ENCODE data around the gene PDCD5. TPM values are rescaled to one million over a fixed set of nuclear protein-coding genes. Genes with fewer than 3 reads are reported as not detected.

The PDCD5 gene
- total and polyA plus RNA-seq, 2 donors (not counting 3 experiments of a cell fraction or from before 2014, with no cell fraction given) = 51.7 to 154 TPM

- no peaks in the 10 kb centered on the region for H4K20me1 ChIP-seq (replicated peaks; ENCODE audit: control insufficient read depth, extremely low read depth, insufficient read depth, low read length)
- no peak overlapping the region for H3K4me3 ChIP-seq (replicated peaks in 1 of 3; ENCODE audit: insufficient read depth in 1 of 3, low read depth in 1 of 3, low read length in 3 of 3)
- no peak overlapping the region for H3K27ac ChIP-seq (ENCODE audit: insufficient read depth, low read depth, low read length)
- H3K36me3 ChIP-seq (ENCODE audit: control insufficient read depth in 2 of 2, extremely low read depth in 1 of 2, insufficient read depth in 2 of 2, low read length in 2 of 2) = peaks cover 5 to 26% of the 10 kb centered on the region in 2 experiments
- no TSS peak for BruUV-seq (replicated peaks)
- no peak for FAIRE-seq
- TF ChIP-seq CTCF (IDR thresholded peaks at IDR 0.05; ENCODE audit: extremely low read depth in 1 of 2, insufficient read depth in 1 of 2, low read depth in 1 of 2, low read length in 2 of 2) (no peak), POLR2A (IDR thresholded peaks at IDR 0.05; ENCODE audit: low read depth, low read length) (no peak)
- TF ChIP-seq, protein P1, sequence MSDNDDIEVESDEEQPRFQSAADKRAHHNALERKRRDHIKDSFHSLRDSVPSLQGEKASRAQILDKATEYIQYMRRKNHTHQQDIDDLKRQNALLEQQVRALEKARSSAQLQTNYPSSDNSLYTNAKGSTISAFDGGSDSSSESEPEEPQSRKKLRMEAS (IDR thresholded peaks at IDR 0.05; ENCODE audit: insufficient read depth, insufficient read length) = no peak
- H3K4me1 ChIP-seq (ENCODE audit: control insufficient read depth, extremely low read depth, insufficient read depth, low read length) = no peaks in the 10 kb centered on the region
- ChIA-PET POLR2A (no interaction called here), CTCF (interaction anchor here (1.6 kb wide), 1 partner anchor 11 kb away, joined by 6 read pairs; no protein-coding TSS in a partner anchor)
- intact Hi-C loops (cut with micrococcal nuclease) (no loop called here), dilution Hi-C loops (cut with MboI; ENCODE audit: extremely low pct_ligation_motif_present, low sequenced_read_pairs) (no loop called here)
- H3K9me1 ChIP-seq (replicated peaks; ENCODE audit: control insufficient read depth, extremely low read depth, insufficient read depth, low read length) = no peaks in the 10 kb centered on the region
- no peaks in the 10 kb centered on the region for H3K27me3 ChIP-seq (ENCODE audit: control insufficient read depth in 2 of 2, insufficient read depth in 2 of 2, low read length in 2 of 2)
- no peak for DNase-seq (ENCODE audit: low read depth, low spot score)
- no peak overlapping the region for H2AFZ ChIP-seq (ENCODE audit: low read depth, low read length)
- no peaks in the 10 kb centered on the region for H3K9me3 ChIP-seq (replicated peaks; ENCODE audit: control insufficient read depth, insufficient read depth, low read length)
- H3K9ac ChIP-seq (replicated peaks; ENCODE audit: extremely low read depth, insufficient read depth, low read length) = no peak overlapping the region
- H3K4me2 ChIP-seq (ENCODE audit: insufficient read depth, low read length) = no peak overlapping the region
- H3K79me2 ChIP-seq (ENCODE audit: control insufficient read depth, insufficient read depth, low read length) = no peaks in the 10 kb centered on the region
These were observed 30.2 kb downstream of the PDCD5 start for GRCh38 chr19:32611161-32611560.

GRCh38 chr19:32613008-32613407 is 32.0 kb downstream of the PDCD5 start:
- ChIA-PET CTCF (no interaction called here), POLR2A (no interaction called here)
- BruUV-seq (replicated peaks) = no TSS peak
- Histone ChIP-seq H3K27me3 (ENCODE audit: control insufficient read depth in 2 of 2, insufficient read depth in 2 of 2, low read length in 2 of 2) (no peaks in the 10 kb centered on the region), H3K9me3 (replicated peaks; ENCODE audit: control insufficient read depth, insufficient read depth, low read length) (no peaks in the 10 kb centered on the region), H3K79me2 (ENCODE audit: control insufficient read depth, insufficient read depth, low read length) (no peaks in the 10 kb centered on the region), H3K4me2 (ENCODE audit: insufficient read depth, low read length) (no peak overlapping the region), H4K20me1 (replicated peaks; ENCODE audit: control insufficient read depth, extremely low read depth, insufficient read depth, low read length) (no peaks in the 10 kb centered on the region), H3K27ac (ENCODE audit: insufficient read depth, low read depth, low read length) (no peak overlapping the region), H3K9me1 (replicated peaks; ENCODE audit: control insufficient read depth, extremely low read depth, insufficient read depth, low read length) (no peaks in the 10 kb centered on the region), H3K4me1 (ENCODE audit: control insufficient read depth, extremely low read depth, insufficient read depth, low read length) (no peaks in the 10 kb centered on the region), H3K9ac (replicated peaks; ENCODE audit: extremely low read depth, insufficient read depth, low read length) (no peak overlapping the region), H3K4me3 (replicated peaks in 1 of 3; ENCODE audit: insufficient read depth in 1 of 3, low read depth in 1 of 3, low read length in 3 of 3) (no peak overlapping the region), H3K36me3 (ENCODE audit: control insufficient read depth in 2 of 2, extremely low read depth in 1 of 2, insufficient read depth in 2 of 2, low read length in 2 of 2) (peaks cover 5 to 23% of the 10 kb centered on the region in 2 experiments), H2AFZ (ENCODE audit: low read depth, low read length) (no peak overlapping the region)
- TF ChIP-seq FOS (IDR thresholded peaks at IDR 0.05; ENCODE audit: borderline replicate concordance, insufficient read depth, low read length) = no peak
- TF ChIP-seq CTCF (IDR thresholded peaks at IDR 0.05; ENCODE audit: extremely low read depth in 1 of 2, insufficient read depth in 1 of 2, low read depth in 1 of 2, low read length in 2 of 2) = no peak
- TF ChIP-seq EZH2 (IDR thresholded peaks at IDR 0.05; ENCODE audit: borderline replicate concordance, low read depth, low read length, severe bottlenecking) = no peak
- TF ChIP-seq, protein P1 (IDR thresholded peaks at IDR 0.05; ENCODE audit: insufficient read depth, insufficient read length) = no peak
- TF ChIP-seq POLR2AphosphoS5 (IDR thresholded peaks at IDR 0.05; ENCODE audit: insufficient read depth, low read depth, low read length) = no peak
- no peak for TF ChIP-seq MYC (IDR thresholded peaks at IDR 0.05; ENCODE audit: low read depth, low read length)
- TF ChIP-seq JUN (IDR thresholded peaks at IDR 0.05; ENCODE audit: borderline replicate concordance, insufficient read depth, insufficient read length, low read depth) = no peak
- no peak for TF ChIP-seq GATA2 (IDR thresholded peaks at IDR 0.05; ENCODE audit: insufficient read depth, insufficient read length, low read depth, low read length)
- TF ChIP-seq POLR2A (IDR thresholded peaks at IDR 0.05; ENCODE audit: low read depth, low read length) = no peak
- dilution Hi-C loops (cut with MboI; ENCODE audit: extremely low pct_ligation_motif_present, low sequenced_read_pairs) (no loop called here), intact Hi-C loops (cut with micrococcal nuclease) (no loop called here)
- FAIRE-seq = no peak
- no peak for DNase-seq (ENCODE audit: low read depth, low spot score)
